ENCODE data around the gene NEGR1.

NEGR1 gene

GRCh38 chr1:71492298-71493041 lies 789.9 kb downstream of the NEGR1 start:
- Histone ChIP-seq H3K4me1 (ENCODE audit: insufficient read depth, low read length) (peaks cover 5% of the 10 kb centered on the region), H3K36me3 (ENCODE audit: insufficient read depth, low read length) (no peaks in the 10 kb centered on the region), H3K9me3 (ENCODE audit: control insufficient read depth, insufficient read depth, low read length) (no peaks in the 10 kb centered on the region), H3K9ac (ENCODE audit: low read depth, low read length) (no peak overlapping the region)

- no peaks in the 10 kb centered on the region for H3K9me3 ChIP-seq (ENCODE audit: control insufficient read depth, insufficient read depth, low read length)
- H3K36me3 ChIP-seq (ENCODE audit: insufficient read depth, low read length), result no peaks in the 10 kb centered on the region
- H3K4me1 ChIP-seq (ENCODE audit: insufficient read depth, low read length), result peaks cover 5% of the 10 kb centered on the region
- H3K9ac ChIP-seq (ENCODE audit: low read depth, low read length), result no peak overlapping the region
Measured at GRCh38 chr1:71490432-71490831, 791.9 kb downstream of the NEGR1 start.

- peaks cover 5% of the 10 kb centered on the region for H3K4me1 ChIP-seq (ENCODE audit: insufficient read depth, low read length)
- no peak overlapping the region for H3K9ac ChIP-seq (ENCODE audit: low read depth, low read length)
- H3K36me3 ChIP-seq (ENCODE audit: insufficient read depth, low read length), result no peaks in the 10 kb centered on the region
- H3K9me3 ChIP-seq (ENCODE audit: control insufficient read depth, insufficient read depth, low read length), result no peaks in the 10 kb centered on the region
Measured at GRCh38 chr1:71488555-71489252, 793.6 kb downstream of the NEGR1 start.

- Histone ChIP-seq H3K9ac (ENCODE audit: low read depth, low read length) (no peak overlapping the region), H3K4me1 (ENCODE audit: insufficient read depth, low read length) (no peaks in the 10 kb centered on the region), H3K36me3 (ENCODE audit: insufficient read depth, low read length) (no peaks in the 10 kb centered on the region), H3K9me3 (ENCODE audit: control insufficient read depth, insufficient read depth, low read length) (no peaks in the 10 kb centered on the region)
Measured at GRCh38 chr1:71473331-71473730, 809.0 kb downstream of the NEGR1 start.

- Histone ChIP-seq H3K9ac (ENCODE audit: low read depth, low read length) (no peak overlapping the region), H3K36me3 (ENCODE audit: insufficient read depth, low read length) (no peaks in the 10 kb centered on the region), H3K9me3 (ENCODE audit: control insufficient read depth, insufficient read depth, low read length) (no peaks in the 10 kb centered on the region), H3K4me1 (ENCODE audit: insufficient read depth, low read length) (peaks cover 21% of the 10 kb centered on the region)
Measured at GRCh38 chr1:71465093-71465492, 817.2 kb downstream of the NEGR1 start.

- Histone ChIP-seq H3K9me3 (ENCODE audit: control insufficient read depth, insufficient read depth, low read length) (no peaks in the 10 kb centered on the region), H3K4me1 (ENCODE audit: insufficient read depth, low read length) (peaks cover 21% of the 10 kb centered on the region), H3K36me3 (ENCODE audit: insufficient read depth, low read length) (no peaks in the 10 kb centered on the region), H3K9ac (ENCODE audit: low read depth, low read length) (no peak overlapping the region)
Measured at GRCh38 chr1:71464016-71464415, 818.3 kb downstream of the NEGR1 start.

GRCh38 chr1:71463144-71463543 lies 819.2 kb downstream of the NEGR1 start:
- Histone ChIP-seq H3K9ac (ENCODE audit: low read depth, low read length) (no peak overlapping the region), H3K4me1 (ENCODE audit: insufficient read depth, low read length) (peaks cover 21% of the 10 kb centered on the region), H3K9me3 (ENCODE audit: control insufficient read depth, insufficient read depth, low read length) (no peaks in the 10 kb centered on the region), H3K36me3 (ENCODE audit: insufficient read depth, low read length) (no peaks in the 10 kb centered on the region)

GRCh38 chr1:71462247-71462646 lies 820.1 kb downstream of the NEGR1 start:
- Histone ChIP-seq H3K36me3 (ENCODE audit: insufficient read depth, low read length) (no peaks in the 10 kb centered on the region), H3K9ac (ENCODE audit: low read depth, low read length) (no peak overlapping the region), H3K4me1 (ENCODE audit: insufficient read depth, low read length) (peaks cover 21% of the 10 kb centered on the region), H3K9me3 (ENCODE audit: control insufficient read depth, insufficient read depth, low read length) (no peaks in the 10 kb centered on the region)

GRCh38 chr1:71461416-71461815 lies 820.9 kb downstream of the NEGR1 start:
- Histone ChIP-seq H3K36me3 (ENCODE audit: insufficient read depth, low read length) (no peaks in the 10 kb centered on the region), H3K9ac (ENCODE audit: low read depth, low read length) (no peak overlapping the region), H3K4me1 (ENCODE audit: insufficient read depth, low read length) (peaks cover 21% of the 10 kb centered on the region), H3K9me3 (ENCODE audit: control insufficient read depth, insufficient read depth, low read length) (no peaks in the 10 kb centered on the region)

GRCh38 chr1:71448444-71448843 lies 833.9 kb downstream of the NEGR1 start:
- Histone ChIP-seq H3K9ac (ENCODE audit: low read depth, low read length) (no peak overlapping the region), H3K9me3 (ENCODE audit: control insufficient read depth, insufficient read depth, low read length) (no peaks in the 10 kb centered on the region), H3K36me3 (ENCODE audit: insufficient read depth, low read length) (no peaks in the 10 kb centered on the region), H3K4me1 (ENCODE audit: insufficient read depth, low read length) (no peaks in the 10 kb centered on the region)

- Histone ChIP-seq H3K36me3 (ENCODE audit: insufficient read depth, low read length) (no peaks in the 10 kb centered on the region), H3K9me3 (ENCODE audit: control insufficient read depth, insufficient read depth, low read length) (no peaks in the 10 kb centered on the region), H3K9ac (ENCODE audit: low read depth, low read length) (no peak overlapping the region), H3K4me1 (ENCODE audit: insufficient read depth, low read length) (peaks cover 11% of the 10 kb centered on the region; the same call in 1 of the 2 replicates)
Measured at GRCh38 chr1:71438626-71439025, 843.7 kb downstream of the NEGR1 start.

- Histone ChIP-seq H3K36me3 (ENCODE audit: insufficient read depth, low read length) (no peaks in the 10 kb centered on the region), H3K9me3 (ENCODE audit: control insufficient read depth, insufficient read depth, low read length) (no peaks in the 10 kb centered on the region), H3K9ac (ENCODE audit: low read depth, low read length) (no peak overlapping the region), H3K4me1 (ENCODE audit: insufficient read depth, low read length) (peaks cover 11% of the 10 kb centered on the region; the same call in 1 of the 2 replicates)
Measured at GRCh38 chr1:71435951-71436350, 846.4 kb downstream of the NEGR1 start.

- no peaks in the 10 kb centered on the region for H3K9me3 ChIP-seq (ENCODE audit: control insufficient read depth, insufficient read depth, low read length)
- no peaks in the 10 kb centered on the region for H3K36me3 ChIP-seq (ENCODE audit: insufficient read depth, low read length)
- no peak overlapping the region for H3K9ac ChIP-seq (ENCODE audit: low read depth, low read length)
- peaks cover 11% of the 10 kb centered on the region; the same call in 1 of the 2 replicates for H3K4me1 ChIP-seq (ENCODE audit: insufficient read depth, low read length)
Measured at GRCh38 chr1:71434240-71434639, 848.1 kb downstream of the NEGR1 start.

- no peaks in the 10 kb centered on the region for H3K4me1 ChIP-seq (ENCODE audit: insufficient read depth, low read length)
- no peak overlapping the region for H3K9ac ChIP-seq (ENCODE audit: low read depth, low read length)
- H3K9me3 ChIP-seq (ENCODE audit: control insufficient read depth, insufficient read depth, low read length), result no peaks in the 10 kb centered on the region
- no peaks in the 10 kb centered on the region for H3K36me3 ChIP-seq (ENCODE audit: insufficient read depth, low read length)
Measured at GRCh38 chr1:71428029-71428428, 854.3 kb downstream of the NEGR1 start.

GRCh38 chr1:71427066-71427465 lies 855.3 kb downstream of the NEGR1 start:
- Histone ChIP-seq H3K4me1 (ENCODE audit: insufficient read depth, low read length) (no peaks in the 10 kb centered on the region), H3K9me3 (ENCODE audit: control insufficient read depth, insufficient read depth, low read length) (no peaks in the 10 kb centered on the region), H3K36me3 (ENCODE audit: insufficient read depth, low read length) (no peaks in the 10 kb centered on the region), H3K9ac (ENCODE audit: low read depth, low read length) (no peak overlapping the region)

Measured in ES-I3 (cell line).